Muscle layer of colon (tissue), 2 donors: ENCODE data around the gene UBAC2.

ENCODE experiments used
- H3K27ac ChIP-seq: one replicate; pipeline ENCODE4 v1.7.0; 2013; ENCODE audit warnings: low read depth, mild to moderate bottlenecking, low read length, moderate library complexity
- H3K27me3 ChIP-seq, 2 donors: one replicate each; pipeline ENCODE4 v1.7.0; 2013; ENCODE audit warnings: low read length in 2 of 2, mild to moderate bottlenecking in 2 of 2; ENCODE audit not compliant: insufficient read depth in 2 of 2, control insufficient read depth in 1 of 2
- H3K36me3 ChIP-seq: one replicate; pipeline ENCODE4 v1.7.0; 2013; ENCODE audit warnings: mild to moderate bottlenecking, low read length; ENCODE audit not compliant: insufficient read depth
- H3K4me1 ChIP-seq: one replicate; pipeline ENCODE4 v1.7.0; 2013; ENCODE audit warnings: mild to moderate bottlenecking, low read length; ENCODE audit not compliant: insufficient read depth
- H3K4me3 ChIP-seq, 2 donors: one replicate each; pipeline ENCODE4 v1.7.0; 2013; ENCODE audit warnings: low read length in 2 of 2, low read depth in 1 of 2, mild to moderate bottlenecking in 1 of 2, moderate library complexity in 1 of 2
- H3K9ac ChIP-seq: one replicate; pipeline ENCODE4 v1.7.0; 2013; ENCODE audit warnings: low read length
- H3K9me3 ChIP-seq: one replicate; pipeline ENCODE4 v1.7.0; 2013; ENCODE audit warnings: mild to moderate bottlenecking, low read length
- donor health status: abdominal sarcoma.
- donor health status: Adenocarcinoma of cecum.

UBAC2 gene

GRCh38 chr13:99301913-99302636 lies 101.4 kb downstream of the UBAC2 start:
- H3K9ac ChIP-seq, result no peak overlapping the region
- H3K27ac ChIP-seq, result peak overlapping the region; percentile 20

GRCh38 chr13:99302637-99303505 lies 102.2 kb downstream of the UBAC2 start:
- no peaks in the 10 kb centered on the region for H3K36me3 ChIP-seq
- no peaks in the 10 kb centered on the region for H3K27me3 ChIP-seq
- no peak overlapping the region for H3K27ac ChIP-seq
- no peaks in the 10 kb centered on the region for H3K9me3 ChIP-seq
- H3K4me3 ChIP-seq, result no peak overlapping the region
- peaks cover 26% of the 10 kb centered on the region for H3K4me1 ChIP-seq
- no peak overlapping the region for H3K9ac ChIP-seq

More at GRCh38 chr13:99301913-99302636, 101.4 kb downstream of the UBAC2 start:
- no peaks in the 10 kb centered on the region for H3K36me3 ChIP-seq
- no peak overlapping the region for H3K4me3 ChIP-seq
- peaks cover 22% of the 10 kb centered on the region for H3K4me1 ChIP-seq
- no peaks in the 10 kb centered on the region for H3K9me3 ChIP-seq
- H3K27me3 ChIP-seq, result no peaks in the 10 kb centered on the region

GRCh38 chr13:99303863-99304521 lies 103.3 kb downstream of the UBAC2 start:
- Histone ChIP-seq H3K9me3 (no peaks in the 10 kb centered on the region), H3K27me3 (no peaks in the 10 kb centered on the region), H3K4me3 (peak overlapping the region in 1 of 2 donors; percentile 1), H3K36me3 (no peaks in the 10 kb centered on the region), H3K9ac (no peak overlapping the region), H3K27ac (peak overlapping the region; percentile 37), H3K4me1 (peaks cover 33% of the 10 kb centered on the region)

GRCh38 chr13:99304541-99304940 lies 103.9 kb downstream of the UBAC2 start:
- H3K36me3 ChIP-seq, result no peaks in the 10 kb centered on the region
- no peaks in the 10 kb centered on the region for H3K27me3 ChIP-seq
- H3K4me1 ChIP-seq, result peaks cover 32% of the 10 kb centered on the region
- H3K4me3 ChIP-seq, result no peak overlapping the region
- H3K9me3 ChIP-seq, result no peaks in the 10 kb centered on the region
- H3K9ac ChIP-seq, result no peak overlapping the region
- peak overlapping the region; percentile 53 for H3K27ac ChIP-seq

- H3K4me3 ChIP-seq, result no peak overlapping the region
- H3K9ac ChIP-seq, result no peak overlapping the region
- H3K4me1 ChIP-seq, result peaks cover 30% of the 10 kb centered on the region
- H3K27me3 ChIP-seq, result no peaks in the 10 kb centered on the region
- no peaks in the 10 kb centered on the region for H3K36me3 ChIP-seq
- H3K27ac ChIP-seq, result peak overlapping the region; percentile 53
- no peaks in the 10 kb centered on the region for H3K9me3 ChIP-seq
Measured at GRCh38 chr13:99305158-99305557, 104.5 kb downstream of the UBAC2 start.

- H3K4me3 ChIP-seq, result peak overlapping the region in 1 of 2 donors; percentile 61
- peak overlapping the region; percentile 64 for H3K27ac ChIP-seq
- H3K36me3 ChIP-seq, result no peaks in the 10 kb centered on the region
- H3K27me3 ChIP-seq, result no peaks in the 10 kb centered on the region
- peak overlapping the region; percentile 40 for H3K9ac ChIP-seq
- no peaks in the 10 kb centered on the region for H3K9me3 ChIP-seq
- peaks cover 34% of the 10 kb centered on the region for H3K4me1 ChIP-seq
Measured at GRCh38 chr13:99305566-99305965, 104.9 kb downstream of the UBAC2 start.

- Histone ChIP-seq H3K4me3 (peak within 1 kb of the TSS; percentile 22 to 61), H3K27ac (peak within 1 kb of the TSS; percentile 64), H3K4me1 (peaks cover 47% of the 10 kb centered on the region), H3K9ac (peak within 1 kb of the TSS; percentile 40), H3K9me3 (no peaks in the 10 kb centered on the region), H3K36me3 (no peaks in the 10 kb centered on the region), H3K27me3 (no peaks in the 10 kb centered on the region)
Measured at GRCh38 chr13:99307247-99307646, 106.6 kb downstream of the UBAC2 start, which contains the start of gene GPR183. Gene GPR183 (minus strand): TSS chr13:99307399. CDS start chr13:99296145, 11,254 bp downstream.

DNA sequence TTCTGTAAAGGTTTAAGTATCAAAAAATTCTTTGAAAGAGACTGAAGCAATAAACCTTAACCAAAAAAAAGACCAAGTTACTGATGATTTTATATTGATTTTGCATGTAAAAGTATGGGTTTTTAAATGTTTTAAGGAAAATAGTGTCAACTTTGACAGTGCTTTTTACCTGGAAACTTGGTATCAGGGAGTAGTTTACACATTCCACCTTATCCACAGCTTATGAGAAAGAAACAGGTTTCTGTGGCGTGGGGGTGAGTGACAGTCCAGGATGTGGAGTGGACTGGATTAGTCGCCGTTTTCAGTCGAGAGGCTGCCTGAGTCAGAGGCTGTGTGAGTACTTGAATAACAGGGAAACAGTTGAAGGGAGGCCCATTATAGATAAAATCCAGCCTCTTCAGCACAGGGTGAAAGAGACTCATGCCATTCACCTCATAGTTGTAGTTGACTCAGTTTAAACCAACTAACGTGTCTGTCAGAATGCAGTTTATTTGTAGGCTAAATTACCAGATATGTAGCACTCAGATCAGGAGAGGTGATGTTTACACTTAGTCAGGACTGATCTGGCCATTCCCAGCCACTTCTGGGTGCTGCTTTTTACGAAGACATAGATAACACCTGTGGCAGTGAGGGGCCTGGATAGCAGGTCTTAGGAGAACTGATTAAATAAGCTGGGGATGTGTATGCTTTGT lies 107.1 kb downstream of the UBAC2 start:
- Histone ChIP-seq H3K36me3 (no peaks in the 10 kb centered on the region), H3K27ac (peak overlapping the region; percentile 41), H3K4me3 (peak overlapping the region in 1 of 2 donors; percentile 61), H3K9ac (peak overlapping the region; percentile 31), H3K9me3 (no peaks in the 10 kb centered on the region), H3K4me1 (peaks cover 44% of the 10 kb centered on the region), H3K27me3 (no peaks in the 10 kb centered on the region)

- no peak overlapping the region for H3K27ac ChIP-seq
- peaks cover 37% of the 10 kb centered on the region for H3K4me1 ChIP-seq
Measured at GRCh38 chr13:99308471-99309087, 107.9 kb downstream of the UBAC2 start.

GRCh38 chr13:99310382-99311031 lies 109.9 kb downstream of the UBAC2 start:
- no peaks in the 10 kb centered on the region for H3K27me3 ChIP-seq
- no peaks in the 10 kb centered on the region for H3K9me3 ChIP-seq
- no peak overlapping the region for H3K9ac ChIP-seq
- H3K4me3 ChIP-seq, result no peak overlapping the region
- H3K4me1 ChIP-seq, result peaks cover 31% of the 10 kb centered on the region
- peak overlapping the region; percentile 41 for H3K27ac ChIP-seq
- no peaks in the 10 kb centered on the region for H3K36me3 ChIP-seq

More at GRCh38 chr13:99308471-99309087, 107.9 kb downstream of the UBAC2 start:
- Histone ChIP-seq H3K9me3 (no peaks in the 10 kb centered on the region), H3K36me3 (no peaks in the 10 kb centered on the region), H3K27me3 (no peaks in the 10 kb centered on the region), H3K9ac (peak overlapping the region; percentile 31), H3K4me3 (peak overlapping the region in 1 of 2 donors; percentile 61)
